Thyroid gland (tissue), 4 donors: Measurements from ENCODE around the gene ARHGAP22. TPM values are rescaled to one million over a fixed set of nuclear protein-coding genes. Genes with fewer than 3 reads are reported as not detected.
A peak's percentile ranks its signal among the peaks of the same experiment; 100 is the strongest.

Source experiments
- DNase-seq, 2 donors: peaks; one replicate each; pipeline ENCODE4 v3.0.0-alpha.2; 2019
- H3K27ac ChIP-seq, 3 donors: fragments of 200-600 bp; sonication (generic); 1 replicate in 2 of 3; 2 replicates in 1 of 3; pipeline ENCODE4 v1.5.1; 2016 to 2019; ENCODE audit warnings: mild to moderate bottlenecking in 1 of 3, moderate library complexity in 1 of 3
- H3K27me3 ChIP-seq: fragments of 200-600 bp; sonication (generic); one replicate; pipeline ENCODE4 v1.5.1; 2019
- H3K36me3 ChIP-seq, 2 donors: fragments of 200-600 bp; sonication (generic); one replicate each; pipeline ENCODE4 v1.5.1; 2016 to 2019
- H3K4me1 ChIP-seq, 2 donors: fragments of 200-600 bp; sonication (generic); one replicate each; pipeline ENCODE4 v1.5.1; 2017 to 2019
- H3K4me3 ChIP-seq, 3 donors: fragments of 200-600 bp; sonication (generic); replicated peaks in 1 of 3; 1 replicate in 2 of 3; 2 replicates in 1 of 3; pipeline ENCODE4 v1.5.1; 2016; ENCODE audit warnings: mild to moderate bottlenecking in 1 of 3
- H3K9me3 ChIP-seq: fragments of 200-600 bp; sonication (generic); one replicate; pipeline ENCODE4 v1.5.1; 2017
- CTCF ChIP-seq, 6 experiments: fragments of 200-600 bp in 3 of 6; fragments of 450-650 bp in 3 of 6; sonication (generic) in 3 of 6; IDR thresholded peaks; one replicate each; pipeline ENCODE4 v1.5.1; 2016 to 2019; ENCODE audit warnings: antibody characterized with exemption in 6 of 6, mild to moderate bottlenecking in 2 of 6, inconsistent platforms in 1 of 6, moderate library complexity in 1 of 6
- POLR2A ChIP-seq, 2 donors: fragments of 450-650 bp; IDR thresholded peaks; one replicate each; pipeline ENCODE4 v1.6.1; 2017; ENCODE audit warnings: antibody characterized with exemption in 2 of 2, mild to moderate bottlenecking in 2 of 2, moderate library complexity in 1 of 2
- WGBS, 2 donors: methylation state at CpG; one replicate each; pipeline ENCODE4 v1.1.5; 2017; 5-methylcytosine and 5-hydroxymethylcytosine counted together
- intact Hi-C: fragments of 100-400 bp; cut with DNase I; formaldehyde crosslinking; loops from one replicate; pipeline ENCODE4 v1.15.1; 2023
- total RNA-seq, 4 donors: library from RNA; depleted of rRNA; stranded (reverse); fragments of >200 nt; gene quantifications; one replicate each; pipeline ENCODE4 v1.2.3, GENCODE V29; 2016

Gene ARHGAP22
- total RNA-seq, 4 donors from 2014 or later, result 3.4 to 29.5 (median 19.1) TPM

GRCh38 chr10:48526846-48527505, 77.9 kb downstream of the ARHGAP22 start:
- no peaks in the 10 kb centered on the region for H3K9me3 ChIP-seq
- H3K36me3 ChIP-seq, result no peaks in the 10 kb centered on the region
- 89 to 90% methylated on average over 2 of the region's 2 CpGs for WGBS, 2 donors
- DNase-seq, result no peak
- no peaks in the 10 kb centered on the region for H3K27me3 ChIP-seq
- TF ChIP-seq CTCF (IDR thresholded peaks at IDR 0.05), result no peak
- no peak for TF ChIP-seq POLR2A (IDR thresholded peaks at IDR 0.05)
- H3K27ac ChIP-seq, result peak overlapping the region; percentile 48 to 80 (median 70)
- intact Hi-C loops, result no loop called here
- peaks cover 13 to 22% of the 10 kb centered on the region in 2 donors for H3K4me1 ChIP-seq
- no peak overlapping the region for H3K4me3 ChIP-seq

- Histone ChIP-seq H3K36me3 (no peaks in the 10 kb centered on the region), H3K27ac (peak overlapping the region; percentile 48 to 80 (median 70)), H3K4me3 (no peak overlapping the region), H3K4me1 (peaks cover 15 to 27% of the 10 kb centered on the region in 2 donors), H3K9me3 (no peaks in the 10 kb centered on the region), H3K27me3 (no peaks in the 10 kb centered on the region)
- no peak for TF ChIP-seq CTCF (IDR thresholded peaks at IDR 0.05)
- no peak for TF ChIP-seq POLR2A (IDR thresholded peaks at IDR 0.05)
- intact Hi-C loops, result no loop called here
- DNase-seq, result no peak
- WGBS, 2 donors, result 11 to 12% methylated on average over 14 of the region's 14 CpGs
These were observed 78.7 kb downstream of the ARHGAP22 start for GRCh38 chr10:48526011-48526821.

DNA sequence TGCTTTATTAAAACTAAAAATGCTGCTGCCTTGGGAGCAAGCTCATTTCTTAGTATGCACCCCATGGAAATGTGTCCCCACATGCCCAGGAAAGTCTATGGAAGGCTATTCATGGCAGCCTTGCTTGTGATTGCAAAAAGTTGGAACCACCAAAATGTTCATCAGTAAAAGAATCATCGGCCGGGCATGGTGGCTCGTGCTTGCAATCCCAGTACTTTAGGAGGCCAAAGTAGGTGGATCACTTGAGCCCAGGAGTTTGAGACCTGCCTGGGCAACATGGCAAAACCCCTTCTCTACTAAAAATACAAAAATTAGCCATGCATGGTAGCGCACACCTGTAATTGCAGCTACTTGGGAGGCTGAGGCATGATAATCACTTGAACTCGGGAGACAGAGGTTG, 79.8 kb downstream of the ARHGAP22 start:
- no peaks in the 10 kb centered on the region for H3K9me3 ChIP-seq
- no peaks in the 10 kb centered on the region for H3K27me3 ChIP-seq
- H3K27ac ChIP-seq, result peak overlapping the region in 1 of 3 donors; percentile 48
- intact Hi-C loops, result no loop called here
- DNase-seq, result no peak
- WGBS, 2 donors, result 76 to 79% methylated on average over 5 of the region's 5 CpGs
- no peak overlapping the region for H3K4me3 ChIP-seq
- no peaks in the 10 kb centered on the region for H3K36me3 ChIP-seq
- H3K4me1 ChIP-seq, result peaks cover 15 to 27% of the 10 kb centered on the region in 2 donors
- no peak for TF ChIP-seq POLR2A (IDR thresholded peaks at IDR 0.05)
- no peak for TF ChIP-seq CTCF (IDR thresholded peaks at IDR 0.05)

- 14 to 23% methylated on average over 12 to 18 of the region's 93 CpGs for WGBS, 2 donors
- intact Hi-C loops, result no loop called here
These were observed 80.8 kb downstream of the ARHGAP22 start for GRCh38 chr10:48523820-48524758.

More at GRCh38 chr10:48523820-48524758, 80.8 kb downstream of the ARHGAP22 start:
- H3K9me3 ChIP-seq, result no peaks in the 10 kb centered on the region
- DNase-seq, result peak; percentile 63 to 65
- no peaks in the 10 kb centered on the region for H3K36me3 ChIP-seq
- H3K27me3 ChIP-seq, result no peaks in the 10 kb centered on the region
- peak overlapping the region; percentile 62 to 76 (median 70) for H3K27ac ChIP-seq
- TF ChIP-seq POLR2A (IDR thresholded peaks at IDR 0.05) (no peak), CTCF (IDR thresholded peaks at IDR 0.05) (peak in 5 of 6 experiments; percentile 41 to 73 (median 56))
- H3K4me1 ChIP-seq, result peaks cover 15 to 27% of the 10 kb centered on the region in 2 donors
- H3K4me3 ChIP-seq, result peak overlapping the region; percentile 34 to 61 (median 51)
